Activated CD8-positive, alpha-beta memory T cell treated with anti-CD3 and anti-CD28 coated beads for 24 hours (primary cell): Measurements from ENCODE around the gene VPS37D.
A peak's percentile ranks its signal among the peaks of the same experiment; 100 is the strongest.
"Not testable (repeated sequence)": the region's sequence is repeated elsewhere in the genome, so short reads cannot be mapped to it uniquely, and the experiment has no call there.

Experiments
- DNase-seq: peaks from one replicate; pipeline ENCODE4 v3.0.0-alpha.2; 2020

VPS37D gene, protein sequence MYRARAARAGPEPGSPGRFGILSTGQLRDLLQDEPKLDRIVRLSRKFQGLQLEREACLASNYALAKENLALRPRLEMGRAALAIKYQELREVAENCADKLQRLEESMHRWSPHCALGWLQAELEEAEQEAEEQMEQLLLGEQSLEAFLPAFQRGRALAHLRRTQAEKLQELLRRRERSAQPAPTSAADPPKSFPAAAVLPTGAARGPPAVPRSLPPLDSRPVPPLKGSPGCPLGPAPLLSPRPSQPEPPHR

DNA sequence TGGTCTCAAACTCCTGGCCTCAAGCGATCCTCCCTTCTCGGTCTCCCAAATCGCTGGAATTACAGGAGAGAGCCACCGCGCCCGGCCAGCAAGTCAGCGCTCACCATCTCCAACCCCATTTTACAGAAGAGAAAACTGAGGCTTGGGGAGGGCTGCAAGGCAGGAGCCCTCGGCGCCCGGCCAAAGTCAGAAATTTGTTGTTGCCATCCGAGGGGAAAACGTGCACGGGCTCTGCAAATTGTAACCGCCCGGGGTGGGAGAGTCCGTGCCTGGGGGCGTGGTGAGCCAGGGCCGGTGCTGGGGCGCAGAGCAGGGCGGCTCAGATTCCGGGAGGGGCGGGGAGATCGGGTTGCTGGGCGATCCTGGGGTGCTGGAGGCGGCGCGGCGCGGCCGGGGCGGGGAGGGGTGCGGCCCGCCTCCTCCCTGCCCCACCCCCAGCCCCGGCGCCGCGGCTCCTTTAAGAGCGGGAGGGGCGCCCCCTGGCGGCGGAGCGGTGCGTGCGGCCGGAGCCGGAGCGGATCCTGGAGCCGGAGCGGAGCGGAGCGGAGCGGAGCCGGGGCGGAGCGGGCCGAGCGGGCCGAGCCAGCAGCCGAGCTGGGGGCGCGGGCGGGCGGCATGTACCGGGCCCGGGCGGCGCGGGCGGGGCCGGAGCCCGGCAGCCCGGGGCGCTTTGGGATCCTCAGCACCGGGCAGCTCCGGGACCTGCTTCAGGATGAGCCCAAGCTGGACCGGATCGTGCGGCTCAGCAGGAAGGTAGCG is at the start of gene VPS37D:
TSS of gene VPS37D (plus strand) at position 488 of the 759 bp plus-strand sequence. CDS start at position 616, 128 bp downstream.
- DNase-seq: peak; percentile 99

DNA sequence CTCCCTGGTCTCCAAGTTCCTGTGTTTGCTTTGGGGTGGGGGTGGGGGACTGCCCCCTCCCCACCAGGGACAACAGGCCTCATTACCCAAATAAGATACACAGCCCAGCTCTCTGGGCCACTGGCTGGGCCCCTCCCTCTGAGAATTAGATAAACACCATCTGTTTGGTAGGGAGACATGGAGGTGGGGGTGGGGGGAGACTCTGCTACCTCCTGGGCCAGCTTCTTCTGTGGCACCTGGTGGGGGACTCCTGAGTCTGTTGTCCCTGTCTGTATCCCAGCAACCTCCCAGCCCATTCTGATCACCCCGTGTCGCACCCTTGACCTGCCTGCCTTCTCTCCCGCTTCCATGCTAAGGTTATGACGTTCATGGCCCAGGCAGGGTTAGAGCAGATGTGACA is 49.1 kb upstream of the VPS37D start:
- DNase-seq: no peak

DNA sequence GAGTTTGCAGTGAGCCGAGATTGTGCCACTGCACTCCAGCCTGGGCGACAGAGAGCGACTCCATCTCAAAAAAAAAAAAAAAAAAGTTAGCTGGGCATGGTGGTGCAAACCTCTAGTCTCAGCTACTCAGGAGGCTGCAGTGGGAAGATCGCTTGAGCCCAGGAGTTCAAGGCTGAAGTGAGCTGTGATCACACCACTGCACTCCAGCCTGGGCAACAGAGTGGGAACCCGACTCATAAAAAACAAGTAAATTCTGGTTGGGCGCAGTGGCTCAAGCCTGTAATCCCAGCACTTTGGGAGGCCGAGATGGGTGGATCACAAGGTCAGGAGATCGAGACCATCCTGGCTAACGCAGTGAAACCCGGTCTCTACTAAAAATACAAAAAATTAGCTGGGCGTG is 48.2 kb upstream of the VPS37D start:
- DNase-seq: not testable (repeated sequence)

DNA sequence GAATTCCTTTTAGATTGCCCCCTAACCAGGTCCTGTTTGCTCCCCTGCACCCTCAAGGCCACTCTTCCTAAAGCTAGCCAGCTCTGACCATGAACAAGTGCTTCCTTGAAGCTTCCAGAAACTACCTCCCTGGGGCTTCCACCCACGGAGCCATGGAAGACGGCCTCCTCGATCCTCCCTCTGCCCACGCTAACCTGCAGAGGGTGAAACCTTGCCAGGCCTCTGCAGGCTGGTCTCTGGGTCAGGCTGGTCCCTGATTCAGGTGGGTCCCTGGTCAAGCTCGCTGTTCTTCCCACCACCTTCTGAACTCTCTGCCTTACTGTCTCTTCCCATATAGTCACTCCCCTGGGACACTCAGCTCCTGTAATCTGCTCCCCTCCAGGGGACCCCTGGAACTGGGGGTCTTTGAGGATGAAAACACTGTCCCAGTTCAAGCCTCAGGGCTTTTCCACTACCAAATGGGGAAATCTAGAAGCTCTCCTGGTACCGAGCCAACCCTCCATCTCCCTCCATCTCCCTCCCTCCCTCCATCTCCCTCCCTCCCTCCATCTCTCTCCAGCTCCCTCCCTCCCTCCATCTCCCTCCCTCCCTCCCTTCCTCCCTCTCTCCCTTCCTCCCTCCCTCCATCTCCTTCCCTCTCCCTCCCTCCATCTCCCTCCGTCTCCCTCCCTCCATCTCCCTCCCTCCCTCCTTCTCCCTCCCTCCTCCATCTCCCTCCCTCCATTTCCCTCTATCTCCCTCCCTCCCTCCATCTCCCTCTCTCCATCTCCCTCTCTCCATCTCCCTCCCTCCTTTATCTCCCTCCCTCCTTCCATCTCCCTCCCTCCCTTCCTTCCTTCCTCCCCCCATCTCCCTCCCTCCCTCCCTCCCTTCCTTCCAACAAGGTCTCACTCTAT is 46.2 kb upstream of the VPS37D start:
- DNase-seq: no peak

DNA sequence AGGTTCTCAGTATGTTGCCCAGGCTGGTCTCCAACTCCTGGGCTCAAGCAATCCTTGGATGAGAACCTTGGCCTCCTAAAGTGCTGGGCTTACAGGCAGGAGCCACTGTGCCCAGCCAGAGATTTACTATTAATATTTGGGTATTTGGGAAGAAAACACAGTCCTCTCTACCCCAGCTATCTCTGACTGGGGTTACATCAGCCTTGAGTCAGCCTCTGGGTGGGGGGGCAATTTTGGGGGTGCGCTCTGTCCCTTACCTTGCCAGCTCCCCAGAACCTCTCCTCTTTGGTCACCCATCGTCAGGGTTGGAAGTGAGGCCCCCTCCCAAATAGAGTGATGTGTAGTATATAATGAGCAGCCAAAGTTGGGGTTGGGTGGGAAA is 45.1 kb upstream of the VPS37D start:
- DNase-seq: no peak

DNA sequence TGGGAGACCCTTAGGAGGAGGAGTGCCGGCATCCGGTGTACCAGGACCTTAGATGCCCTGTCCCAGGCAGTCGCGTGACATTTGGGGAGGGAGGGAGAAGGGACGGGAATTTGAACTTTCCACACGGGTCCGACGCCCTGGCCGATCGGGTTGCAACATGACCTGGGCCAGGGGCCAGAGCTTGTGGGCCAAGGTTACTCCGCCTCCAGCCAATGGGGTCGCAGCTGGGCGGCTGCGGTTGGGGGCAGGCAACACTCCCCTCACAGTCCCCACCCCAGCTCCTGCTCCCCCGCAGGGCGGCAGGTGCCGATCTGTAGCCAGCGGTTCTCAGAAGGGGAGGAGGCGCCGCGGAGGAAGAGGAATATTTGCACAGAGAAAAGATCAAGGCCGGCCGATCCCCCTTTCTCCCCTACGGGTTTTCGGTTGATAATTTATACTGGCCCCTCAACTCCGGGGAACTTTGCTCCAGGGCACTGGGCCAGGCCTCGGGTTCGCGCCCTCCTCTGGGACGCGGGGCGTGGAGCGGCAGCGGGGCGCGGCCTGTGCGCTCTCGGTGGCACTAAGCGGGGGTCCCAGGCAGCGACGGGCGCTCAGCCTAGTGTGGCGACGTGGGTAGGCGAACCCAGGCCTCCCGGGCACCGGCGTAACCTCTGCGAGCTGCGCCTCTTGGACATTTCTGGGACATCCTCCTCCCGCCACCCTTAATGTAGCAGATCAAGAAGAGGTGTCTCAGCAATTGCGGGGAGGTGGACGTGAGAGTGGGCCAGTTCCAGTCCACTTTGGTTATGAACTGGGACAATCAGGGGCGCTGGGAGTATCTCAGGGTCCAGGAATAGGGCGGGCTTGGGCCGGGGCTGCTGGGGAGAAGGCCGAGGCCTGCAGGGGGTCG is 44.5 kb upstream of the VPS37D start:
- DNase-seq: no peak

DNA sequence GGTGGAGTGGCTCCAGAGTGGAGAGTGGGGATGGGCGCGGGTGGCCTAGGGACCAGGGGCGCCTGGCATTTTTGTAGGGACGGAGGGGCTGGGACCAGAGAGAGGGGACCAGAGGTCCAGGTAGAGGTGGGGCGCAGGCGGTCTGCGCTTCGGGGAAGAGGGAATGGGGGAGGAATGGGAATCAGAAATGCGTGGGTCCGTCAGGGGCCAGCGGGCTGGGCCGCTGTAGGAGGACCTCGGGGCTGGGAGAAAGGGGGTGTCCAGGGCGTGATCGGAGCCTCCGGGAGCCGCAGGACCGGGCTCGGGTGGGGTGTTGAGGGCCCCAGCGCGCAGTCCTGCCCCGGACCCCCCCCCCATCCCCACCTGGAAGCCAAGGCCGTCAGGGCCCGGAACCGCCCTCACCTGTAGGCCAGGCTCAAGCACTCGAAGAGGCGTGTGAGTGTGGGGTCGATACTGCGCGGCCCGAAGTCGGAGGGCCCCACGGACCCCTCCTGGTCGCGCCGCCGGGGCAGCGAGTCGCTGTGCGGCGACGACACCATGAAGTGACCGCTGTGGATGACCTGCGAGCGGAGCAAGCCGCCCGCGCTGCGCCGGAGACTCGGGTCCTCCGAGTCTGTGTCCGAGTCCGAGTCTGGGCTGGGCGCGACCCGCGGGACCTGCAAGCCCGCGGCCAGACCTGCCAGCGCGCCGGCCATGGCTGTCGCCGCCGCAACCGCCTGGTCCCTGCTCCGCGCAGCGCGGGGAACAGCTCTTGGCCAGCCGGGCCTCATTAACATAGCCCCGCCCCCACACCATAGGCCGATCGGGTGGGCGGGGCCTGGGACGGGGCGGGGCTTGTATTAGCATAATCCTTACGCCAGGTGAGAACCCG is 43.6 kb upstream of the VPS37D start, which contains the start of gene MLXIPL:
TSS of gene MLXIPL (minus strand) at position 725 of the 871 bp plus-strand sequence. CDS start at position 695, 30 bp downstream.
- DNase-seq: peak; percentile 76

DNA sequence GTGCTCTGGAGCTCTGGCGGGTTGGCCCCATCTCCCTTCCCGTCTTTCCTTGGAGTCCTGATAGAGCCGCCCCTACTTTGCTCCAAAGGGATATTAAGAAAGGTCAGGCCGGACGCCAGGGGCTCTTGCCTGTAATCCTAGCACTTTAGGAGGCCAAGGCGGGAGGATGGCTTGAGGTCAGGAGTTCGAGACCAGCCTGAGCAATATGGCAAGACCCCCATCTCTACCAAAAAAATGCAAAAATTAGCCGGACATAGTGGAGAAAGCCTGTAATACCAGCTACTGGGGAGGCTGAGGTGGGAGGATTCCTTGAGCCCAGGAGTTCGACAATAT is 43.0 kb upstream of the VPS37D start:
- no peak for DNase-seq

DNA sequence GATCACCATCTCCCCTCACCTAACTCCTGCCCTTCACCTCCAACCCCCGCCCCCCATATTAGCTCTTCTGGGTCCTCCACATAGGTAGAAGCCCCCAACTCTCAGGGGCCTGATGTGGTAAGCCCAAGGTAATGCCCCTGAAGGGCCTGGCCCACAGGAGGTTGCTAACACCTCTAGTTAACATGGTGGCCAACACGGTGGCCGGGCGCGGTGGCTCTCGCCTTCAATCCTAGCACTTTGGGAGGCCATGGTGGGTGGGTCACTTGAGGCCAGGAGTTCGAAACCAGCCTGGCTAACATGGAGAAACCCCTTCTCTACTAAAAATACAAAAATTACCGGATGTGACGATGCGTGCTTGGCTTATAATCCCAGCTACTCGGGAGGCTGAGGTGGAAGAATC is 42.4 kb upstream of the VPS37D start:
- no peak for DNase-seq

DNA sequence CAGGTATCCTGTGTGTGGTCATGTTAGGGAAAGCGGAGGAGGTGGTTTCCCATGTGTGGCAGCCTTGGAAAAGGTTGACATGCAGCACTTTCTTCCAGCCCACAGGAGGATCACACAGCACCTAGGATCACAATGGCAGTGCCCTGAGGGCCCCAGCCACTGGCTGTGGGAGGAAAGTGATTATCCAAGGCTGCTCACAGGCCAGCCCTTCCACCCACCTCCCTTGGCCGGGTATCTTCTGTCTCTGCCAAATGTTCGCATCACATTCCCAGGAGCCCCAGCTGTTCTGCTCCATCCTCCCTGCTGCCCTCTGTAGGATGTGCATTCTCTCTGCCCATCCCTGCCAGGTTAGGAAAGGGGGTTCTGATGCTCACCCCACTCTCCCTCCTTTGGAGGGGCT is 40.8 kb upstream of the VPS37D start:
- no peak for DNase-seq

DNA sequence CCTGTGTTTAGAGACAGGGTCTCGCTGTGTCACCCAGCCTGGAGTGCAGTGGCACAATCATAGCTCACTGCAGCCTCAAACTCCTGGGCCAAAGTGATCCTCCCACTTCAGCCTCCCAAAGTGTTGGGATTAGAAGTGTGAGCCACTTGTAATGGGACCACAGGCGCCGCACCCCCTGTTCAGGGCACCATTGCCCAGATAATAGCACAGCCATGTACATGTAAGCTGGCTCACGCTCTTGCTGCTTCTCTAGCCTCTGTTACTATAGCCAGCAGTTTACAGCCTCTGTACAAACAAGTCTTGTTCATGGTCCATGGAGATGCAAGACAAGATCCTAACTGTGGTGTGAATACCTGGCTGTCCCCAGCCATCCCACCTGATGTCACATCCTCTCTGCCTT is 39.1 kb upstream of the VPS37D start:
- no peak for DNase-seq

DNA sequence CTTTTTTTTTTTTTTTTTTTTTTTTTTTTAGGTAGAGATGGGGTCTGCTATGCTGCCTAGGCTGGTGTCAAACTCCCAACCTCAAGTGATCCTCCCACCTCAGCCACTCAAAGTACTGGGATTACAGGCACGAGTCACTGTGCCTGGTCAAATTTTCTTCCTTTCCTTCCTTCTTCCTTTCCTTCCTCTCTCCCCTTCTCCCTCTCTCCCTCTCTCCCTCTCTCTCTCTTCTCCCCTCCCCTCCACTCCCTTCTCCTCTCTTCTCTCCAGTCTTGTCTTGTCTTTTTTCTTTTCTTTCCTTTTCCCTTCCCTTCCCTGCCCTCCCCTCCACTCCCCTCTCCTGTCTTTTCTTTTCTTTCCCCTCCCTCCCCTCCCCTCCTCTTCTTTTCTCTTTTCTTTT is 36.1 kb upstream of the VPS37D start:
- no peak for DNase-seq

DNA sequence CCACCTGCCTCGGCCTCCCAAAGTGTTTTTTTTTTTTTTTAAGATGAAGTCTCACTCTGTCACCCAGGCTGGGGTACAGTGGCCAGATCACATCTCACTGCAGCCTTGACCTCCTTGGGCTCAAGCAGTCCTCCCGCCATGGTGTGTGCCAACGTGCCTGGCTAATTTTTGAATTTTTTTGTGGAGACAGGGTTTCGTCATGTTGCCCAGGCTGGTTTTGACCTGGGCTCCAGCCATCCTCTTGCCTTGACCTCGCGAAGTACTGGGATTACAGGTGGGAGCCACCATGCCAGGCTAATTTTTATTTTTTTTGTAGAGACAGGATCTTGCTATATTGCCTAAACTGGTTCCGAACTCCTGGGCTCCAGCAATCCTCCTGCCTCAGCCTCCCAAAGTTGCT is 34.3 kb upstream of the VPS37D start:
- no peak for DNase-seq

DNA sequence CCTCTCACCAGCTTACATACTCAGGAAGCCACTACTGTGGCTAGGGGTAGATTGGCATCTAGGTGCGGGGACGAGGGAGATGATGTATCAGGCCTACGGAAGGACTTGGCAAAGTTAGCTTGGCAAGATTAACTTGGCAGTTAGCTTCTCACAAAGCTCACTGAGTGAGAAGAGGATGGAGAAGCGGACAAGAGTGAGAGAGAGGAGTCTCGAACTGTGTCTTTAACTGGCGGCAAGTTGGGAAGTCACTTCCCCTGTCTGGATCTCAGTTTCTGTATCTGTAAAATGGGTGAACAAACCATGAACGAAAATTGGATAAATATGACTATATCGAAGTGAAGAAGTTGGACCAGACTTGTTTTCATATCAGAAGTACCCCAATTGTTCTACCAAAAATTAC is 33.8 kb upstream of the VPS37D start:
- DNase-seq: no peak

DNA sequence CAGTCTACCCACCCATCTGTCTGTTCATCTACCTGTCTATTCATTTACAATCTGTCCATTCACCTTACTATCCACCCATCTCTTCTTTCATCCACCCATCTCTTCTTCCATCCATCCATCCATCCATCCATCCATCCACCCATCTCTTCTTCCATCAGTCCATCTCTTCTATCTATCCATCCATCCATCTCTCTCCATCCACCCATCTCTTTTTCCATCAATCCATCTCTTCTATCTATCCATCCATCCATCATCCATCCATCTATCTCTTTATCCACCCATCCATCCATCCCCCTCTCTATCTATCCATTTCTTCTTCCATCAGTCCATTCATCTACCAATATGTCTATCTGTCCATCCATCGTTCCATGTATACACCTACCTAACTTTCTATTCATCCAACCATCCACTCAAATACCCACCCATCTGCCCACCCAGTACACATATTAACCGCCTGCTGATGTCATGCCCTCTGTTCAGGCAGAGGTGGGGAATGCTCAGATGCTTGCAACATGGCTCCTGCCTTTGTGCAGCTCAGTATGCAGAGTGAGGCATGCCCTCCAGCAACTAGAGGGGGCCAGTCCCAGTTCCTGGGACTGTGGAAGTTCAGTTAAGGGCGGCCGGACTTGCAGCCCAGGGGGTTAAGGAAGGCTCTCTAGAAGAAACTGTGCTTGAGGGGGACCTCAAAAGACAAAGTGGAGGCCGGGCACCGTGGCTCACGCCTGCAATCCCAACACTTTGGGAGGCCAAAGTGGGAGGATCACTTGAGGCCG is 32.0 kb upstream of the VPS37D start:
- no peak for DNase-seq

DNA sequence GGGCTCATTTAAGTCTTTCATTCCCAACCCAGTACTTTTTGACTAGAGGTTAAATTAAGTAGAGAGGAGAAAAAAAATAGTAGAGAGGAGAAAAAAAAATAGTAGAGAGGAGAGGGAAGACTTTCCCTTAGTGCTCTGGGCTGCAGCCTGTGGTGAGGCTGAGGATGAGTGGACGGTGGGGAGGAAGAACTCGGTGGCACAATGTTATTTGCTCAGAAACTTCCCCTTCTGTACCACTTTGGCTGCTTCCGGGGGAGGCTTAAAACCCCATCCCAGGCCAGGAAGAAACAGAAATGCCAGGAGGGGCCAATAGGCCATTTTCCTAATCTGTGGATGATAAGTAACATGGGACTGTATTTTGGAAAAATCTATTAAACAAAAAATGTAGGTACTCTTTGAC is 28.7 kb upstream of the VPS37D start:
- DNase-seq: no peak

DNA sequence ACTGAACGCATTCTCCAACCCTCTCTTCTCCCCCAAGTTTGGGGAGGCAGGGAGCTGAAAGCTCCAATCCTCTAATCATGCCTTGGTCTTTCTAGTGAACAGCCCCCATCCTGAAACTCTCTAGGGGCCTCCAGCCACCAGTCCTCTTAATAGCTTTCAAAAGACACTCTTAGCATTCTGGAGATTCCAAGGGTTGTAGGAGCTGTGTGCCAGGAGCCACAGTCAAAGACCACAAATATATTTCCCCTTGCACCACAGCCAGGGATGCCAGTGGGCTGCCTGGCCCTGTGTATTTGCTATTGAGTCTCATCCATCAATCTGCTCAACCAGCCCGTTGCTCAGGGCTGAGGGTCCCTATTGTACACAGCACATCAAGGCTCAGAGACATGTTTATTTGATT is 24.8 kb upstream of the VPS37D start:
- DNase-seq: no peak

DNA sequence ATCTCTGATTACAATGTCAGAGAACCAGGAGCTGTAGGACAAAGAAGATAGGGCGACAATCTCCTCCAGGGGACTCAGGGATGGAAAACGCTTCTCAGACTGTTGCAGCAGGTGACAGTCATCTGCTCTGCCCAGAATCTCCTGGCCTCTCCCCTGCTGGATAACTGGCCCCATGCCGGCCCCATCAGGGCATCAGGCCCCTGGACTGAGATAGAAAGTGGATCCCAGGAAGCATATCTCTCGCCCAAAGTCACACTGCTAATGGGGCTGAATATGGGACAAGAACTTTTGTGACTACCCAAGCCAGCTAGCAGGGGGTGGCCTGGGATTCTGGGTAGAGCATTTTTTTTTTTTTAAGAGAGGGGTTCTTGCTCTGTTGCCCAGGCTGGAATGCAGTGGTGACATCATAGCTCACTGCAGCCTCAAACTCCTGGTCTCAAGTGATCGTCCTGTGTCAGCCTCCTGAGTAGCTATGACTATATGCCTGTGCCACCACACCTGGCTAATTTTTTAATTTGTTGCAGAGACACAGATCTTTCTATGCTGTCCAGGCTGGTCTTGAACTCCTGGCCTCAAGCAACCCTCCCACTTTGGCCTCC is 22.8 kb upstream of the VPS37D start:
- DNase-seq: no peak

DNA sequence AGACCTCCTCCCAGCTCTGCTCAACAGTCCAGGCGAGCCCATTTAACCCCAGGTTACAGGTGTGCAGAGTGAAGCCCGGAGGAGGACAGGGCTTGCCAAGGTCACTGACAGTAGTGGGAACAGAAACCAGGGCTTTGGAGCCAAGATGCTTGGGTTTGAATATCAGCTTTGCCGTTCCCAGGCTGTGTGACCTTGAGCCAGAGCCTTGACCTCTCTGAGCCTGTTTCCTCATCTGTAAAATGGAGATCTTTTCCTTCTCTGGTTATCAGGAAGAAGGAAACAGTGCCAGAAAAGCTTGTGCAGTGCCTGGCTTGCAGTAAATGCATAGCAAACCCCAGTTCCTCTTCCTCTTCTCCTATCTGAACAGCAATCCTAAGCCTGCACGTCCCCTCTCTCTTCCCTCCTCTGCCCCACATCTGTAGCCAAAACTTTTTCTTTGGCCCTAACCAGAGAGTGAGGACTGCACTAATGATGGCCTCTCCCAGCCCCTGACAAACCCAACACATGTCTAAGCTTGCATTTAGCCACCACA is 21.9 kb upstream of the VPS37D start:
- DNase-seq: no peak
